ENCODE data around the gene TREML2. TPM values are rescaled to one million over a fixed set of nuclear protein-coding genes. Genes with fewer than 3 reads are reported as not detected.

TREML2 gene
- total and polyA plus RNA-seq, 2 of the 8 experiments (the other 6 are each of a cell fraction or from before 2014, with no cell fraction given) = 0.09 to 0.18 TPM

- no peak within 1 kb of the TSS for H3K4ac ChIP-seq (replicated peaks; ENCODE audit: insufficient read length, low read depth, low read length)
- 0 out of 2 replicates have a peak within 1 kb of the TSS, but pooled peaks have one; percentile 53 for H2AK5ac ChIP-seq (ENCODE audit: low read depth, low read length)
- CTCF ChIA-PET (ENCODE audit: partially characterized antibody) = interaction anchor here (0.6 to 2.4 kb wide), 21 partner anchors 9 to 1942 kb away, joined by 3 to 19 read pairs (median 4); no protein-coding TSS in a partner anchor
- no peaks in the 10 kb centered on the region for H3K79me1 ChIP-seq (ENCODE audit: low read depth, low read length)
- 88% methylated on average over 4 of the region's 5 CpGs; no CpG with 5 or more reads in 1 of the 2 experiments for WGBS, 2 experiments (ENCODE audit: extremely low coverage in 1 of 2, insufficient coverage in 1 of 2, insufficient read length in 1 of 2, insufficient replicate concordance in 2 of 2, low coverage in 1 of 2, low lambda C conversion rate in 2 of 2, missing lambda C conversion rate in 1 of 2)
- no peak within 1 kb of the TSS for H4K5ac ChIP-seq (ENCODE audit: insufficient read length, low read depth, low read length)
- no peak within 1 kb of the TSS; the same call in 1 of the 2 replicates for H3K18ac ChIP-seq (ENCODE audit: extremely low read depth, low read length)
- DNase-seq (ENCODE audit: low read depth in 1 of 2, low spot score in 2 of 2) (no peak), FAIRE-seq (no peak)
- H3K27me3 ChIP-seq (replicated peaks in 1 of 4; ENCODE audit: control insufficient read depth in 3 of 4, extremely low read depth in 1 of 4, insufficient read depth in 3 of 4, low read length in 3 of 4) = no peaks in the 10 kb centered on the region; a peak in 1 of 7 replicates
- TF ChIP-seq CBX5 (IDR thresholded peaks at IDR 0.05; ENCODE audit: low read depth, low read length) (no peak), SP1 (IDR thresholded peaks at IDR 0.05; ENCODE audit: low read depth, low read length) (no peak), TBP (IDR thresholded peaks at IDR 0.05; ENCODE audit: low read depth, low read length) (no peak)
- no peak within 1 kb of the TSS for H3K4me3 ChIP-seq (ENCODE audit: extremely low read depth in 1 of 4, insufficient read depth in 2 of 4, low read depth in 3 of 4, low read length in 4 of 4)
- no peaks in the 10 kb centered on the region for H3K4me1 ChIP-seq (replicated peaks in 1 of 4; ENCODE audit: control insufficient read depth in 3 of 4, insufficient read depth in 4 of 4, low read length in 3 of 4)
- no peak within 1 kb of the TSS for H4K8ac ChIP-seq (ENCODE audit: extremely low read depth, insufficient read depth, low read length)
- H3K56ac ChIP-seq (replicated peaks; ENCODE audit: insufficient read length, low read depth, low read length) = no peak within 1 kb of the TSS
- 0 out of 2 replicates have a peak within 1 kb of the TSS, but pooled peaks have one; percentile 61 for H2BK15ac ChIP-seq (ENCODE audit: low read length)
- H2BK120ac ChIP-seq (replicated peaks; ENCODE audit: low read depth, low read length) = no peak within 1 kb of the TSS
- H3K36me3 ChIP-seq (ENCODE audit: control insufficient read depth in 2 of 4, insufficient read depth in 4 of 4, low read length in 3 of 4) = no peaks in the 10 kb centered on the region
- H4K20me1 ChIP-seq (replicated peaks in 1 of 2; ENCODE audit: control insufficient read depth in 1 of 2, insufficient read depth in 2 of 2, low read length in 2 of 2) = no peaks in the 10 kb centered on the region
- no peaks in the 10 kb centered on the region for H3K9me3 ChIP-seq (ENCODE audit: insufficient read depth in 2 of 2, low read depth in 1 of 2, low read length in 1 of 2)
- no peaks in the 10 kb centered on the region for H3K79me2 ChIP-seq (ENCODE audit: control insufficient read depth in 1 of 2, insufficient read depth in 2 of 2, low read length in 2 of 2)
- no peak within 1 kb of the TSS for H3K9ac ChIP-seq (replicated peaks in 1 of 4; ENCODE audit: extremely low read depth in 1 of 4, low read depth in 3 of 4, low read length in 3 of 4)
- no peaks in the 10 kb centered on the region for H3K23me2 ChIP-seq (ENCODE audit: low read depth, low read length)
- POLR2A ChIA-PET (ENCODE audit: partially characterized antibody) = no interaction called here
- peak within 1 kb of the TSS; percentile 92 for H2AFZ ChIP-seq (ENCODE audit: low read length)
- H3K23ac ChIP-seq (ENCODE audit: insufficient read length) = no peak within 1 kb of the TSS
- H2BK12ac ChIP-seq (ENCODE audit: low read depth, low read length) = no peak within 1 kb of the TSS
- no peak within 1 kb of the TSS for H3K4me2 ChIP-seq (ENCODE audit: insufficient read depth in 1 of 2, low read depth in 2 of 2, low read length in 2 of 2)
- no peak within 1 kb of the TSS for H3K27ac ChIP-seq (ENCODE audit: low read depth, low read length)
- no peak within 1 kb of the TSS for H2BK20ac ChIP-seq (ENCODE audit: low read length)
- H3K14ac ChIP-seq (ENCODE audit: insufficient read length) = no peak within 1 kb of the TSS
- no peak within 1 kb of the TSS for H4K91ac ChIP-seq (replicated peaks; ENCODE audit: insufficient read length, low read length)
- no peak within 1 kb of the TSS for H2BK5ac ChIP-seq (ENCODE audit: low read depth, low read length)
Measured at GRCh38 chr6:41228096-41228495, 27.1 kb upstream of the TREML2 start, which contains the start of gene TREML4. TREML4 (plus strand) TSS chr6:41228349; CDS start chr6:41228428, 79 bp downstream.
